NCI-H2081 treated with DMSO at 0.1 percent for 48 hours (cell line): ENCODE measurements around the gene LRRC53.

ENCODE experiments used
- DNase-seq: peaks from one replicate; lab custom pipeline; 2025; lab: John Stamatoyannopoulos, UW

Gene LRRC53

GRCh38 chr1:74512170-74512915, at the start of gene LRRC53:
Gene LRRC53, minus strand, starts transcription at chr1:74512611. Its CDS starts 29,262 bp downstream, at chr1:74483349.
- DNase-seq = no peak

- no peak for DNase-seq
These were observed 37.5 kb upstream of the LRRC53 start for GRCh38 chr1:74549932-74550331.

GRCh38 chr1:74548961-74549750, 36.7 kb upstream of the LRRC53 start:
- no peak for DNase-seq

GRCh38 chr1:74545821-74546220, 33.4 kb upstream of the LRRC53 start:
- DNase-seq = no peak

- DNase-seq = no peak
These were observed 21.8 kb upstream of the LRRC53 start for GRCh38 chr1:74534241-74534640.

- peak; percentile 51 for DNase-seq
These were observed 19.4 kb upstream of the LRRC53 start for GRCh38 chr1:74531796-74532195.

- DNase-seq = peak; percentile 38
These were observed 18.5 kb upstream of the LRRC53 start for GRCh38 chr1:74530892-74531291.

GRCh38 chr1:74528123-74528522, 15.7 kb upstream of the LRRC53 start:
- DNase-seq = no peak

- no peak for DNase-seq
These were observed 14.3 kb upstream of the LRRC53 start for GRCh38 chr1:74526708-74527107.

GRCh38 chr1:74523873-74524480, 11.6 kb upstream of the LRRC53 start:
- no peak for DNase-seq

- no peak for DNase-seq
These were observed 9.7 kb upstream of the LRRC53 start for GRCh38 chr1:74522148-74522547.

- DNase-seq = no peak
These were observed 5.2 kb upstream of the LRRC53 start for GRCh38 chr1:74517599-74518051.

- no peak for DNase-seq
These were observed 1.2 kb upstream of the LRRC53 start for GRCh38 chr1:74513411-74514300.

- DNase-seq = no peak
These were observed 4.0 kb downstream of the LRRC53 start for GRCh38 chr1:74508449-74508848.

GRCh38 chr1:74505928-74506710, 6.3 kb downstream of the LRRC53 start:
- no peak for DNase-seq

GRCh38 chr1:74504933-74505512, 7.4 kb downstream of the LRRC53 start:
- no peak for DNase-seq

- peak; percentile 34 for DNase-seq
These were observed 8.1 kb downstream of the LRRC53 start for GRCh38 chr1:74504125-74504932.

GRCh38 chr1:74502858-74503257, 9.6 kb downstream of the LRRC53 start:
- no peak for DNase-seq

- DNase-seq = no peak
These were observed 10.0 kb downstream of the LRRC53 start for GRCh38 chr1:74502432-74502831.

GRCh38 chr1:74498901-74499300, 13.5 kb downstream of the LRRC53 start:
- DNase-seq = no peak
